PC-9 (cell line): ENCODE results near the gene IL1RAPL1. TPM values are rescaled to one million over a fixed set of nuclear protein-coding genes. Genes with fewer than 3 reads are reported as not detected.

ENCODE experiments used
- BruUV-seq: library from RNA; stranded (reverse); fragments of 400-500 nt; replicated peaks from 2 replicates; lab custom pipeline; 2021; lab: Mats Ljungman, UMichigan
- CTCF ChIA-PET: fragments of 300-600 bp; sonication (Branson Sonifier 250); formaldehyde crosslinking; loops from one replicate; lab custom pipeline; 2022; ENCODE audit warnings: antibody characterized with exemption; lab: Charles Lee
- POLR2A ChIA-PET: fragments of 300-600 bp; sonication (Branson Sonifier 250); formaldehyde crosslinking; loops from one replicate; lab custom pipeline; 2022; ENCODE audit warnings: antibody characterized with exemption; ENCODE audit not compliant: unreplicated experiment; lab: Charles Lee
- DNase-seq, 2 experiments: peaks; one replicate each; pipeline versions ENCODE4 v3.0.0 to v3.0.0-alpha.2; 2015 to 2022; ENCODE audit warnings: mixed read lengths in 1 of 2
- H2AFZ ChIP-seq: fragments of 200-600 bp; sonication (generic); 2 replicates; pipeline ENCODE4 v1.8.1; 2017; ENCODE audit warnings: antibody characterized with exemption
- H3F3A ChIP-seq: fragments of 200-600 bp; sonication (generic); 2 replicates; pipeline ENCODE4 v1.8.1; 2017; ENCODE audit warnings: antibody characterized with exemption, mild to moderate bottlenecking, low read depth; ENCODE audit not compliant: insufficient read depth
- H3K27ac ChIP-seq: fragments of 200-600 bp; sonication (generic); 2 replicates; pipeline ENCODE4 v1.6.1; 2016; ENCODE audit warnings: mixed run types
- H3K27me3 ChIP-seq: fragments of 200-600 bp; sonication (generic); 2 replicates; pipeline ENCODE4 v1.6.1; 2016; ENCODE audit warnings: low read depth, mixed run types; ENCODE audit not compliant: insufficient read depth
- H3K36me3 ChIP-seq: fragments of 200-600 bp; sonication (generic); 2 replicates; pipeline ENCODE4 v1.6.1; 2016; ENCODE audit warnings: low read depth, mixed run types
- H3K4me1 ChIP-seq: fragments of 200-600 bp; sonication (generic); replicated peaks from 2 replicates; pipeline ENCODE4 v1.6.1; 2016; ENCODE audit warnings: mixed run types; ENCODE audit not compliant: insufficient read depth
- H3K4me2 ChIP-seq: fragments of 200-600 bp; sonication (generic); 2 replicates; pipeline ENCODE4 v1.6.1; 2017; ENCODE audit warnings: mixed run types
- H3K4me3 ChIP-seq: fragments of 200-600 bp; sonication (generic); 2 replicates; pipeline ENCODE4 v1.6.1; 2016; ENCODE audit warnings: mixed run types
- H3K79me2 ChIP-seq: fragments of 200-600 bp; sonication (generic); 2 replicates; pipeline ENCODE4 v1.6.1; 2017; ENCODE audit warnings: low read depth, mixed run types
- H3K9me2 ChIP-seq: fragments of 200-600 bp; sonication (generic); 2 replicates; pipeline ENCODE4 v1.8.1; 2017; ENCODE audit warnings: mild to moderate bottlenecking; ENCODE audit not compliant: insufficient read depth
- H3K9me3 ChIP-seq: fragments of 200-600 bp; sonication (generic); 2 replicates; pipeline ENCODE4 v1.8.1; 2016; ENCODE audit warnings: low read depth; ENCODE audit not compliant: insufficient read depth
- H4K20me1 ChIP-seq: fragments of 200-600 bp; sonication (generic); 2 replicates; pipeline ENCODE4 v1.8.1; 2017; ENCODE audit not compliant: insufficient read depth
- CTCF ChIP-seq: fragments of 200-600 bp; sonication (generic); conservative IDR thresholded peaks from 2 replicates; pipeline ENCODE4 v1.6.1; 2017; ENCODE audit warnings: mixed run types, antibody characterized with exemption, mild to moderate bottlenecking, moderate library complexity
- EZH2 ChIP-seq: fragments of 200-600 bp; sonication (generic); IDR thresholded peaks from 2 replicates; pipeline ENCODE4 v1.8.0; 2017; ENCODE audit warnings: antibody characterized with exemption, low read depth
- intact Hi-C: fragments of 100-400 bp; cut with micrococcal nuclease; formaldehyde crosslinking; loops from one replicate; pipeline ENCODE4 v1.10.0; 2022; ENCODE audit not compliant: unreplicated experiment
- total RNA-seq: library from RNA; stranded (reverse); gene quantifications from 2 replicates; pipeline ENCODE4 v1.2.3, GENCODE V29; 2021

The IL1RAPL1 gene
- total RNA-seq, 1 experiment from 2014 or later = 0.26 TPM

GRCh38 chrX:29407357-29407756, 820.1 kb downstream of the IL1RAPL1 start:
- DNase-seq = no peak
- no peak overlapping the region for H2AFZ ChIP-seq
- no peaks in the 10 kb centered on the region for H3K9me3 ChIP-seq
- no peaks in the 10 kb centered on the region for H3K79me2 ChIP-seq
- H3K4me1 ChIP-seq = no peaks in the 10 kb centered on the region
- CTCF ChIA-PET = no interaction called here
- no TSS peak for BruUV-seq
- no peaks in the 10 kb centered on the region for H3F3A ChIP-seq
- TF ChIP-seq EZH2 = no peak
- no peak for TF ChIP-seq CTCF
- no peaks in the 10 kb centered on the region for H4K20me1 ChIP-seq
- POLR2A ChIA-PET = no interaction called here
- no peaks in the 10 kb centered on the region for H3K36me3 ChIP-seq
- no peak overlapping the region for H3K4me2 ChIP-seq
- H3K9me2 ChIP-seq = no peaks in the 10 kb centered on the region
- no peak overlapping the region for H3K27ac ChIP-seq
- no peak overlapping the region for H3K4me3 ChIP-seq
- intact Hi-C loops = no loop called here
- no peaks in the 10 kb centered on the region for H3K27me3 ChIP-seq

DNA sequence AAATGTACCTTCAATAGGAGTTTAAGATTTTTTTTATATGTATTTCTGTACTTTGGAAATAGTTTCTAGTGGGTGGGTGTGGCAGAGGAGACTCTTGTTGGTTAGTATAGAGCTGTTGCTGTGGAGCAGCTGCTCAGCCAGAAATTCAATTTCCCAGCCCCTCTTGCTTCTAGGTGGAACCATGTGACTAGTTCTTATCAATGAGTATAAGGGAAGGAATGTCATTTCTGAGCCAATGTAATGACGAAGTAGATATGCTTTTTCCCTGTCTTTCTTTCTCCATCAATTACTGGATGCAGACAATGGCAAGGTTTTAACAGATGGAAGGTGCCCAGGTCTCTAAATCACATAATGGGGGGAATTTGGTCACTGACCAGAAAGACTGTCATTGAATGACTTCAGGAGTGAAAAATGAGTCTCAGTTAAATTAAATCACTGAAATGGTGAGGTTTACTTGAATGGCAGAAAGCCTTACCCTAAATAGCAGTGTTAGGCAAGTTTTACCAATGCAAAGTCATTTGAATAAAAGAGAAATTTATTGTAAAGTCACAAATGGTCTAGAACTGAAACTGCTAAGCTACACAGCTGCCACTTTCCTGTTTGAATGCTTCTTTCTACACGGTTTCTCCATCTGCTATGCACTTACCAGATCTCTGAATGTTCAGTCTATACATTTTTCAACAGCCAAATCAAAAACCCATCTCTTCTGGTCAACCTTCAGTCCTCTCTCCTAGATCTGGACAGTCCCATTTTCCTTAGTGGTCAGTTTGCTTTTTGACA, 832.7 kb downstream of the IL1RAPL1 start:
- intact Hi-C loops = no loop called here
- H3K27ac ChIP-seq = no peak overlapping the region
- POLR2A ChIA-PET = no interaction called here
- no peak overlapping the region for H2AFZ ChIP-seq
- no peaks in the 10 kb centered on the region for H3K9me2 ChIP-seq
- H3K4me3 ChIP-seq = no peak overlapping the region
- TF ChIP-seq EZH2 = no peak
- TF ChIP-seq CTCF = no peak
- H3K36me3 ChIP-seq = no peaks in the 10 kb centered on the region
- no TSS peak for BruUV-seq
- no peaks in the 10 kb centered on the region for H3K4me1 ChIP-seq
- H4K20me1 ChIP-seq = no peaks in the 10 kb centered on the region
- peak in 1 of 2 experiments; percentile 14 for DNase-seq
- no peaks in the 10 kb centered on the region for H3K27me3 ChIP-seq
- H3K4me2 ChIP-seq = no peak overlapping the region
- no peaks in the 10 kb centered on the region for H3F3A ChIP-seq
- no peaks in the 10 kb centered on the region for H3K9me3 ChIP-seq
- H3K79me2 ChIP-seq = no peaks in the 10 kb centered on the region
- CTCF ChIA-PET = no interaction called here

- ChIA-PET POLR2A (no interaction called here), CTCF (no interaction called here)
- Histone ChIP-seq H2AFZ (no peak overlapping the region), H4K20me1 (no peaks in the 10 kb centered on the region), H3K36me3 (no peaks in the 10 kb centered on the region), H3K4me3 (no peak overlapping the region), H3F3A (no peaks in the 10 kb centered on the region), H3K27me3 (no peaks in the 10 kb centered on the region), H3K79me2 (no peaks in the 10 kb centered on the region), H3K9me2 (no peaks in the 10 kb centered on the region), H3K27ac (no peak overlapping the region), H3K4me2 (no peak overlapping the region), H3K9me3 (no peaks in the 10 kb centered on the region), H3K4me1 (no peaks in the 10 kb centered on the region)
- no peak for DNase-seq
- intact Hi-C loops = no loop called here
- no TSS peak for BruUV-seq
- no peak for TF ChIP-seq EZH2
- no peak for TF ChIP-seq CTCF
Measured at GRCh38 chrX:29422034-29422433, 834.8 kb downstream of the IL1RAPL1 start.
